SK-N-SH (cell line): ENCODE measurements around the gene ANKMY1. TPM values are rescaled to one million over a fixed set of nuclear protein-coding genes. Genes with fewer than 3 reads are reported as not detected.

Experiments
- CTCF ChIA-PET: fragments of 300-600, 350-600 bp; formaldehyde crosslinking; extraction: SDS; loops from one replicate; lab custom pipeline; 2021; lab: Yijun Ruan, JAX
- POLR2A ChIA-PET: fragments of 350-600 bp; sonication (Branson Sonifier 250); formaldehyde crosslinking; extraction: SDS; loops from one replicate; lab custom pipeline; 2020; ENCODE audit warnings: antibody characterized with exemption, inconsistent platforms; lab: Yijun Ruan, JAX
- DNase-seq: peaks from one replicate; pipeline ENCODE4 v3.0.0; 2012
- H2AFZ ChIP-seq: fragments of 200-600 bp; sonication (generic); 2 replicates; pipeline ENCODE4 v1.8.1; 2016; ENCODE audit warnings: antibody characterized with exemption, mild to moderate bottlenecking, low read depth
- H3F3A ChIP-seq: fragments of 200-600 bp; sonication (generic); replicated peaks from 2 replicates; pipeline ENCODE3; 2016; ENCODE audit warnings: antibody characterized with exemption, mild to moderate bottlenecking; ENCODE audit not compliant: insufficient read depth
- H3K27ac ChIP-seq, 2 experiments: fragments of 200-500 bp in 1 of 2; fragments of 200-600 bp in 1 of 2; sonication (Bioruptor generic) in 1 of 2; sonication (generic), shearing (Covaris generic) in 1 of 2; 2 replicates each; pipeline versions ENCODE4 v1.5.1 to v1.6.1; 2014 to 2016; ENCODE audit warnings: low read depth in 2 of 2, inconsistent platforms in 1 of 2, low read length in 1 of 2, mild to moderate bottlenecking in 1 of 2, mixed read lengths in 1 of 2
- H3K27me3 ChIP-seq: fragments of 200-600 bp; sonication (generic), shearing (Covaris generic); 2 replicates; pipeline ENCODE4 v1.6.1; 2016; ENCODE audit warnings: mixed run types; ENCODE audit not compliant: insufficient read depth
- H3K36me3 ChIP-seq, 2 experiments: fragments of 200-500 bp in 1 of 2; fragments of 200-600 bp in 1 of 2; sonication (Bioruptor generic) in 1 of 2; sonication (generic) in 1 of 2; replicated peaks in 1 of 2; 2 replicates each; pipeline versions ENCODE3 to v1.5.1; 2014 to 2016; ENCODE audit warnings: low read length in 1 of 2, mild to moderate bottlenecking in 1 of 2; ENCODE audit not compliant: insufficient read depth in 2 of 2, control insufficient read depth in 1 of 2
- H3K4me1 ChIP-seq, 2 experiments: fragments of 200-500 bp in 1 of 2; fragments of 200-600 bp in 1 of 2; sonication (Bioruptor generic) in 1 of 2; sonication (generic), shearing (Covaris generic) in 1 of 2; 2 replicates each; pipeline versions ENCODE4 v1.5.1 to v1.6.1; 2014 to 2016; ENCODE audit warnings: low read depth in 1 of 2, low read length in 1 of 2, mixed run types in 1 of 2; ENCODE audit not compliant: insufficient read depth in 2 of 2, control insufficient read depth in 1 of 2
- H3K4me2 ChIP-seq: fragments of 200-600 bp; sonication (generic), shearing (Covaris generic); 2 replicates; pipeline ENCODE4 v1.6.1; 2017; ENCODE audit warnings: mixed run types
- H3K4me3 ChIP-seq, 2 experiments: fragments of 200-500 bp in 1 of 2; fragments of 200-600 bp in 1 of 2; sonication (Bioruptor generic) in 1 of 2; sonication (generic), shearing (Covaris generic) in 1 of 2; 2 replicates each; pipeline versions ENCODE4 v1.5.1 to v1.8.1; 2014 to 2016; ENCODE audit warnings: low read depth in 2 of 2, inconsistent platforms in 1 of 2, low read length in 1 of 2, mild to moderate bottlenecking in 1 of 2, mixed read lengths in 1 of 2, moderate library complexity in 1 of 2
- H3K79me2 ChIP-seq: fragments of 200-600 bp; sonication (generic); 2 replicates; pipeline ENCODE4 v1.8.1; 2017; ENCODE audit warnings: mild to moderate bottlenecking; ENCODE audit not compliant: insufficient read depth
- H3K9ac ChIP-seq: fragments of 200-600 bp; sonication (generic); 2 replicates; pipeline ENCODE4 v1.6.1; 2017; ENCODE audit warnings: mixed run types
- H3K9me2 ChIP-seq: fragments of 200-600 bp; sonication (generic); 2 replicates; pipeline ENCODE4 v1.6.1; 2017; ENCODE audit warnings: mixed run types
- H3K9me3 ChIP-seq: fragments of 200-600 bp; sonication (generic); 2 replicates; pipeline ENCODE4 v1.6.1; 2017; ENCODE audit warnings: mixed run types, mild to moderate bottlenecking, moderate library complexity
- H4K20me1 ChIP-seq: fragments of 200-600 bp; sonication (generic); 2 replicates; pipeline ENCODE4 v1.6.1; 2017; ENCODE audit warnings: mild to moderate bottlenecking, mixed run types; ENCODE audit not compliant: insufficient read depth
- EZH2phosphoT487 ChIP-seq: fragments of 200-600 bp; sonication (generic); IDR thresholded peaks from 2 replicates; pipeline ENCODE4 v1.6.1; 2017; ENCODE audit warnings: low read depth, mixed run types, mild to moderate bottlenecking, antibody characterized with exemption, moderate library complexity, borderline replicate concordance
- FOXJ3 ChIP-seq: sonication (generic); formaldehyde crosslinking; IDR thresholded peaks from 2 replicates; pipeline ENCODE4 v1.5.1; 2020; ENCODE audit warnings: mild to moderate bottlenecking, missing genetic modification reagents
- FOXM1 ChIP-seq: IDR thresholded peaks from 2 replicates; pipeline ENCODE4 v1.4.0; 2012; ENCODE audit warnings: low read depth, mild to moderate bottlenecking
- GATA2 ChIP-seq: sonication (generic); formaldehyde crosslinking; IDR thresholded peaks from 2 replicates; pipeline ENCODE4 v1.5.0; 2020; ENCODE audit warnings: mild to moderate bottlenecking, missing genetic modification reagents
- JUND ChIP-seq: IDR thresholded peaks from 2 replicates; pipeline ENCODE4 v1.4.0; 2012
- MAX ChIP-seq: IDR thresholded peaks from 2 replicates; pipeline ENCODE4 v1.4.0; 2012; ENCODE audit warnings: low read depth
- MEF2A ChIP-seq: IDR thresholded peaks from 2 replicates; pipeline ENCODE4 v1.4.0; 2012; ENCODE audit warnings: low read depth, borderline replicate concordance
- PBX3 ChIP-seq: IDR thresholded peaks from 2 replicates; pipeline ENCODE4; 2012
- POLR2AphosphoS5 ChIP-seq: IDR thresholded peaks from 2 replicates; pipeline ENCODE4 v1.6.1; 2012; ENCODE audit warnings: low read depth, low read length
- RAD21 ChIP-seq: IDR thresholded peaks from 2 replicates; pipeline ENCODE4 v1.6.1; 2012; ENCODE audit warnings: mild to moderate bottlenecking, low read length
- RCOR1 ChIP-seq: fragments of 150-350 bp; IDR thresholded peaks from 2 replicates; pipeline ENCODE4 v1.6.1; 2017; ENCODE audit warnings: antibody characterized with exemption, low read length
- RFX5 ChIP-seq: IDR thresholded peaks from 2 replicates; pipeline ENCODE4 v1.6.1; 2012; ENCODE audit warnings: mild to moderate bottlenecking, improper control_type of control experiment, low read length
- RXRA ChIP-seq: IDR thresholded peaks from 2 replicates; pipeline ENCODE4 v1.4.0; 2012; ENCODE audit warnings: low read depth, mild to moderate bottlenecking, borderline replicate concordance
- SMC3 ChIP-seq: IDR thresholded peaks from 2 replicates; pipeline ENCODE4 v1.6.1; 2012; ENCODE audit warnings: low read depth, low read length, improper control_type of control experiment
- TAF1 ChIP-seq: IDR thresholded peaks from 2 replicates; pipeline ENCODE4 v1.6.1; 2012; ENCODE audit warnings: low read depth, mild to moderate bottlenecking, low read length, moderate library complexity, borderline replicate concordance
- TCF12 ChIP-seq: IDR thresholded peaks from 2 replicates; pipeline ENCODE4 v1.4.0; 2012
- TEAD4 ChIP-seq: IDR thresholded peaks from 2 replicates; pipeline ENCODE4 v1.4.0; 2012; ENCODE audit warnings: mild to moderate bottlenecking, borderline replicate concordance; ENCODE audit not compliant: insufficient read depth
- USF2 ChIP-seq: fragments of 150-350 bp; IDR thresholded peaks from 2 replicates; pipeline ENCODE4 v1.6.1; 2017; ENCODE audit warnings: antibody characterized with exemption, low read length, low read depth, borderline replicate concordance
- YY1 ChIP-seq: IDR thresholded peaks from 2 replicates; pipeline ENCODE4 v1.4.0; 2012; ENCODE audit warnings: low read depth, mild to moderate bottlenecking
- ZBTB33 ChIP-seq: IDR thresholded peaks from 2 replicates; pipeline ENCODE4 v1.4.0; 2012; ENCODE audit warnings: low read depth, borderline replicate concordance
- WGBS: methylation state at CpG from one replicate; pipeline ENCODE4 v1.1.6; 2017; ENCODE audit warnings: low lambda C conversion rate; 5-methylcytosine and 5-hydroxymethylcytosine counted together
- polyA plus RNA-seq, 3 experiments: library from polyadenylated mRNA; depleted of rRNA; stranded (reverse); fragments of >200 nt; gene quantifications; 2 replicates each; pipeline ENCODE4 v1.2.3, GENCODE V29; 2012

ANKMY1 gene
- polyA plus RNA-seq, 1 of the 3 experiments (the other 2 are of a cell fraction) = 12.1 TPM

- 98% methylated on average over 8 of the region's 11 CpGs for WGBS
- Histone ChIP-seq H3F3A (peaks cover 7% of the 10 kb centered on the region), H2AFZ (no peak overlapping the region), H3K9me2 (no peaks in the 10 kb centered on the region), H3K27me3 (no peaks in the 10 kb centered on the region), H3K36me3 (peaks cover 0 to 20% of the 10 kb centered on the region in 2 experiments), H3K9ac (no peak overlapping the region), H4K20me1 (0 out of 2 replicates have a peak, but pooled peaks cover 12% of the 10 kb centered on the region), H3K79me2 (peaks cover 26% of the 10 kb centered on the region; the same call in 1 of the 2 replicates), H3K4me2 (peak overlapping the region; percentile 93; the same call in 1 of the 2 replicates), H3K27ac (no peak overlapping the region), H3K4me1 (peaks cover 20 to 33% of the 10 kb centered on the region in 2 experiments; a peak in 2 of 4 replicates), H3K9me3 (no peaks in the 10 kb centered on the region), H3K4me3 (no peak overlapping the region)
- CTCF ChIA-PET = no interaction called here
- peak; percentile 20 for DNase-seq
- POLR2A ChIA-PET = no interaction called here
- TF ChIP-seq TAF1 = no peak
- no peak for TF ChIP-seq MAX
- no peak for TF ChIP-seq RXRA
- no peak for TF ChIP-seq FOXM1
- no peak for TF ChIP-seq POLR2AphosphoS5
- no peak for TF ChIP-seq SMC3
- TF ChIP-seq MEF2A = no peak
- TF ChIP-seq RAD21 = no peak
- TF ChIP-seq GATA2 (CRISPR knock-in tag) = no peak
- no peak for TF ChIP-seq USF2
- TF ChIP-seq ZBTB33 = no peak
- no peak for TF ChIP-seq TCF12
- no peak for TF ChIP-seq EZH2phosphoT487
- TF ChIP-seq RFX5 = no peak
- no peak for TF ChIP-seq YY1
- no peak for TF ChIP-seq PBX3
- TF ChIP-seq TEAD4 = no peak
- no peak for TF ChIP-seq RCOR1
- TF ChIP-seq FOXJ3 (CRISPR knock-in tag) = no peak
- TF ChIP-seq JUND = no peak
Measured at GRCh38 chr2:240570531-240571313, 12.9 kb upstream of the ANKMY1 start.
